Omental fat pad (tissue), 4 donors: Measurements from ENCODE around the gene SCAPER. TPM values are rescaled to one million over a fixed set of nuclear protein-coding genes. Genes with fewer than 3 reads are reported as not detected.

ENCODE experiments used
- ATAC-seq: fragments of 150-250 bp; one replicate; pipeline ENCODE4 v1.9.1; 2016; ENCODE audit warnings: mild to moderate bottlenecking, moderate library complexity; ENCODE audit not compliant: low FRiP score
- DNase-seq: peaks from one replicate; pipeline ENCODE4 v3.0.0-alpha.2; 2019; ENCODE audit warnings: low spot score
- total RNA-seq, 4 donors: library from RNA; depleted of rRNA; stranded (reverse); fragments of >200 nt; gene quantifications; one replicate each; pipeline ENCODE4 v1.1.0, GENCODE V29; 2016
- TF ChIP-seq, protein P1 (sequence below), 3 donors: fragments of 450-650 bp; IDR thresholded peaks; one replicate each; pipeline ENCODE4 v1.5.1; 2016 to 2017; ENCODE audit warnings: antibody characterized with exemption in 3 of 3, mild to moderate bottlenecking in 3 of 3, moderate library complexity in 2 of 3

Gene SCAPER
- total RNA-seq, 4 donors from 2014 or later, result 11.2 to 33.4 (median 22.6) TPM

DNA sequence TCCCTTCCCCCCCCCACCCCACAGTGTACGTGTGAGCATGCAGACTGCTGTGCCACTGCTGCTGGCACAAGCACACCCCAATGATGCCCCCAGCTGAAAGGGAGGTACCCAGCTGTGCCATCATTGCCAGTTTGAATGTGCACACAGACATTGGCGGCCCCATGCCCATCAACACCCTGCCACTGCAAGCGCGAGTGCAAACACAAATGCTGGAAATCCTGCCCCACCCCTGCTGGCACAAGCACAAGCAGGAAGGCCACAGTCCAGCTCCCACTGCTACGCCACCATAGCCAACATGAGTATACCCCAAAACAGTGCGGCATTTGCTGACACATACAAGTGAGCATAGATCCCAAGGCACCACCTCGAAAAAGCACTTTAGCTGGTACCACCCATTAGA is 222.9 kb downstream of the SCAPER start:
- TF ChIP-seq, protein P1, sequence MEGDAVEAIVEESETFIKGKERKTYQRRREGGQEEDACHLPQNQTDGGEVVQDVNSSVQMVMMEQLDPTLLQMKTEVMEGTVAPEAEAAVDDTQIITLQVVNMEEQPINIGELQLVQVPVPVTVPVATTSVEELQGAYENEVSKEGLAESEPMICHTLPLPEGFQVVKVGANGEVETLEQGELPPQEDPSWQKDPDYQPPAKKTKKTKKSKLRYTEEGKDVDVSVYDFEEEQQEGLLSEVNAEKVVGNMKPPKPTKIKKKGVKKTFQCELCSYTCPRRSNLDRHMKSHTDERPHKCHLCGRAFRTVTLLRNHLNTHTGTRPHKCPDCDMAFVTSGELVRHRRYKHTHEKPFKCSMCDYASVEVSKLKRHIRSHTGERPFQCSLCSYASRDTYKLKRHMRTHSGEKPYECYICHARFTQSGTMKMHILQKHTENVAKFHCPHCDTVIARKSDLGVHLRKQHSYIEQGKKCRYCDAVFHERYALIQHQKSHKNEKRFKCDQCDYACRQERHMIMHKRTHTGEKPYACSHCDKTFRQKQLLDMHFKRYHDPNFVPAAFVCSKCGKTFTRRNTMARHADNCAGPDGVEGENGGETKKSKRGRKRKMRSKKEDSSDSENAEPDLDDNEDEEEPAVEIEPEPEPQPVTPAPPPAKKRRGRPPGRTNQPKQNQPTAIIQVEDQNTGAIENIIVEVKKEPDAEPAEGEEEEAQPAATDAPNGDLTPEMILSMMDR (IDR thresholded peaks at IDR 0.05), result no peak
- ATAC-seq, result no peak
- no peak for DNase-seq

DNA sequence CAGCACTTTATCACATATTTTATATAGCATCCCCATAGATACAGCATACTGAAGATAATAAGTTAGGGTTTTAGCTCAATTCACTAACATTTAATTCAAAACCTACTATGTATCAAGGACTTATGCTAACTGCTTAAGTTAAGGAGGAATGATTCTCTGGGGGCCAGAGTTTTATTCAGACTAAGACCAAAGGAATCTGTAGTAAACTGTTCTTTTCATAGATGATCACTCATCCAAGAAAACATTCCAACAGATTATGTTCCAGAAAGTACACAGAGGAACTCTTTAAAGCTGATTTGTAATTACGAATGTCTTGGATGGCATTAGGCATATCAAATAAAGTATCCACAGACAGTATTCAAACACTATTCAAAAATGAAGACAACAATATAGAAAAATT is 226.4 kb downstream of the SCAPER start:
- DNase-seq (no peak), ATAC-seq (no peak)
- TF ChIP-seq, protein P1 (IDR thresholded peaks at IDR 0.05), result no peak

DNA sequence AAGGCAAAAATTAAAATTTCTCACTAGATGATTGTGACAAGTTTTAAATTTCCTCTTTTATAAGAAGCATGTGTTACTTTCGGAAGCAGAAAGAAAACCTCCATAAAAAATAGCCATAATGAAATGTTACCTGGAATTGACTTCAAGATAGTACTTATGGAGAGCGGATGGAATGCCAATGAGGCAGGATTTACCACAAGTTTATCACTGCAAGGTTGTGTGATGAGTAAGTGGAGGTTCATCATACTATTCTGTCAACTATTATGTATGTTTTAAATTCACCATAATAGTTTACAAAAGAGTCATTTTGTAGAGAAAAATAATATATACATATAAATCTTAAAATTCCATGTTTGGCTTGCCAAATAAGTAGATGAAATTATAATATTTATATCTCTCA is 230.3 kb downstream of the SCAPER start:
- DNase-seq, result no peak
- TF ChIP-seq, protein P1 (IDR thresholded peaks at IDR 0.05), result no peak

GRCh38 chr15:76669521-76670207 is 235.5 kb downstream of the SCAPER start:
- no peak for DNase-seq
- ATAC-seq, result no peak
- TF ChIP-seq, protein P1 (IDR thresholded peaks at IDR 0.05), result no peak

More for the DNA sequence above, 230.3 kb downstream of the SCAPER start:
- no peak for ATAC-seq

DNA sequence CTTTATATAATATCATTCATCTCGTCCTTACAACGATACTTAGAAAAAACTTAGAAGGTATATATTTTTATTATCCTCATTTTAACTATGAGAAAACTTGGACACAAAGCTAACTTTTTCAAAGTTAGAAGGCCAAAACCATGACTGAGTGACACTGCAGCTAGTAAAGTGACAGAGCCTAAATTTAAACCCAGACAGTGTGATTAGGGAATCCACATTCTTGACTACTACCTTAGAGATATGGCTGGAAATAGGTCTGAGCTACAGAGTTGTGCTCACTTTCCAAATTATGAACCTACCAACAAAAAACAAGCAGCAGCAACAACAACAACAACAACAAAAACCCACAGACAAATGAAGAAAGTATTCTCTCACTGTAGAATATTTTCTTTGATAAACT is 236.2 kb downstream of the SCAPER start:
- DNase-seq (no peak), ATAC-seq (no peak)
- TF ChIP-seq, protein P1 (IDR thresholded peaks at IDR 0.05), result no peak

GRCh38 chr15:76667943-76668715 is 237.0 kb downstream of the SCAPER start:
- DNase-seq (no peak), ATAC-seq (no peak)
- TF ChIP-seq, protein P1 (IDR thresholded peaks at IDR 0.05), result no peak
